Lower lobe of right lung (tissue), 2 donors: ENCODE data around the gene POLR2I. TPM values are rescaled to one million over a fixed set of nuclear protein-coding genes. Genes with fewer than 3 reads are reported as not detected.
A peak's percentile ranks its signal among the peaks of the same experiment; 100 is the strongest.
"Not testable (repeated sequence)": the region's sequence is repeated elsewhere in the genome, so short reads cannot be mapped to it uniquely, and the experiment has no call there.

Experiments
- ATAC-seq, 2 donors: fragments of 200-7000 bp; cut with Tn5 transposase; one replicate each; pipeline ENCODE4 v1.9.1; 2020 to 2022; ENCODE audit warnings: mild to moderate bottlenecking in 2 of 2, moderate library complexity in 2 of 2
- DNase-seq: peaks from one replicate; pipeline ENCODE4 v3.0.0-alpha.2; 2020
- H3K27ac ChIP-seq: fragments of 200-600 bp; one replicate; pipeline ENCODE4 v1.8.0; 2022
- H3K27me3 ChIP-seq: fragments of 200-600 bp; one replicate; pipeline ENCODE4 v1.8.0; 2022; ENCODE audit warnings: low read depth
- H3K36me3 ChIP-seq: fragments of 200-600 bp; one replicate; pipeline ENCODE4 v1.8.0; 2022; ENCODE audit warnings: mild to moderate bottlenecking
- H3K4me1 ChIP-seq: fragments of 200-600 bp; one replicate; pipeline ENCODE4 v1.8.0; 2022
- H3K4me3 ChIP-seq: fragments of 200-600 bp; one replicate; pipeline ENCODE4 v1.8.0; 2022; ENCODE audit warnings: mild to moderate bottlenecking
- H3K9me3 ChIP-seq: fragments of 200-600 bp; one replicate; pipeline ENCODE4 v1.8.0; 2022
- intact Hi-C: fragments of 100-400 bp; cut with DNase I; formaldehyde crosslinking; loops from one replicate; pipeline ENCODE4 v1.11.0; 2022
- total RNA-seq: library from RNA; stranded (reverse); fragmentation: NEBNext Ultra II Directional; extraction: Animal tissue kit (Norgen Biotek cat#: 25700); gene quantifications from one replicate; pipeline ENCODE4 v1.2.1, GENCODE V29; 2021
- TF ChIP-seq, protein P1 (sequence below): fragments of 200-600 bp; IDR thresholded peaks from one replicate; pipeline ENCODE4 v1.8.0; 2022; ENCODE audit warnings: antibody characterized with exemption, mild to moderate bottlenecking
- donor health status: DM: no; HTN: yes; CAD: no; lungs with severe emphysema.

POLR2I gene
- total RNA-seq, 1 donor from 2014 or later = 38.7 TPM

DNA sequence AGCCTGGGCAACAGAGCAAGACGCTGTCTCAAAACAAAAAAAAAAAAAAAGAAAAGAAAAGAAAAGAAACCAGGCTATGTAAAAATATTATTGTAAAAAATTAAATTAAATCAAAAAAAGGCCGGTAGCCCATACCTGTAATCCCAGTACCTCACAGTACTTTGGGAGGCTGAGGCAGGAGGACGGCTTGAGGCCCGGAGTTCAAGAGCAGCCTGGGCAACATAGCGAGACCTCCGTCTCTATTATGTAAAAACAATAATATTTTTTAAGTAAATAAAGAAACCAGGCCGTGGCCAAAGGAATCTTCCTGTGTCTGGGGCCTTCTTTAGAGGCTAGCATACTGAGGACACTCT is 24.4 kb upstream of the POLR2I start:
- TF ChIP-seq, protein P1, sequence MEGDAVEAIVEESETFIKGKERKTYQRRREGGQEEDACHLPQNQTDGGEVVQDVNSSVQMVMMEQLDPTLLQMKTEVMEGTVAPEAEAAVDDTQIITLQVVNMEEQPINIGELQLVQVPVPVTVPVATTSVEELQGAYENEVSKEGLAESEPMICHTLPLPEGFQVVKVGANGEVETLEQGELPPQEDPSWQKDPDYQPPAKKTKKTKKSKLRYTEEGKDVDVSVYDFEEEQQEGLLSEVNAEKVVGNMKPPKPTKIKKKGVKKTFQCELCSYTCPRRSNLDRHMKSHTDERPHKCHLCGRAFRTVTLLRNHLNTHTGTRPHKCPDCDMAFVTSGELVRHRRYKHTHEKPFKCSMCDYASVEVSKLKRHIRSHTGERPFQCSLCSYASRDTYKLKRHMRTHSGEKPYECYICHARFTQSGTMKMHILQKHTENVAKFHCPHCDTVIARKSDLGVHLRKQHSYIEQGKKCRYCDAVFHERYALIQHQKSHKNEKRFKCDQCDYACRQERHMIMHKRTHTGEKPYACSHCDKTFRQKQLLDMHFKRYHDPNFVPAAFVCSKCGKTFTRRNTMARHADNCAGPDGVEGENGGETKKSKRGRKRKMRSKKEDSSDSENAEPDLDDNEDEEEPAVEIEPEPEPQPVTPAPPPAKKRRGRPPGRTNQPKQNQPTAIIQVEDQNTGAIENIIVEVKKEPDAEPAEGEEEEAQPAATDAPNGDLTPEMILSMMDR = no peak
- Histone ChIP-seq H3K4me3 (peak overlapping the region; percentile 93), H3K9me3 (no peaks in the 10 kb centered on the region), H3K27ac (peak overlapping the region; percentile 98), H3K36me3 (peaks cover 27% of the 10 kb centered on the region), H3K4me1 (peaks cover 32% of the 10 kb centered on the region), H3K27me3 (no peaks in the 10 kb centered on the region)
- intact Hi-C loops = no loop called here
- DNase-seq = no peak
- ATAC-seq = no peak

DNA sequence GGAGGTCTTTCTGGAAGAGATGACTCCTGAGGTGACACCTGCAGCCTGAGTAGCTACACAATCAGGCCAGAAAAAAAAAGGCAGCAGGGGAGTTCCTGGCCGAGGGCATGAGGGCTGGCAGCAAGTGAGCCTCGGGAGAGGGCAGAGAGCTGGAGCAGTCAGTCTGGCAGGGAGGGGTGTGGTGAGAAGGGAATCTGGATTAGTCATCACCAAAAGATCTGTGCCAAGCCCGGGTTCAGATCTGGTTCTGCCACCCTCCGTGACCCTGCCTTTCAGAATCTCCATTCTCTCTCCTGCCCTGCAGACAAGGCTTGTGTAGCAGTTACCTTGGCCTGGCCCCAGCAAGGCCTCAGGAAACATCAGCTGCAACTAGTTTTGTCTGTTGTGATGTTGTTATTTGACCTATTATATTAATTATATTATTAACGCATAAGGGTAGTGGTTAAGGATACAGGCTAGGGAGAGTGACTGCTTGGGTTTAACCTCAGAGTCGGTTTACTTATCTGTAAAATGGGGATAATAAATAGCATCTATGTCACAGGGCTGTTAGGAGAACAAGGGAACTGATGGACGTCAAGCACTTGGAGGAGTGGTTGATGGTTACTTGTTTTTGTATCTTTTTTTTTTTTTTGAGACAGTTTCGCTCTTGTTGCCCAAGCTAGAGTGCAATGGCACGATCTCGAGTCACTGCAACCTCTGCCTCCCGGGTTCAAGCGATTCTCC is 22.4 kb upstream of the POLR2I start:
- intact Hi-C loops = no loop called here
- H3K9me3 ChIP-seq = no peaks in the 10 kb centered on the region
- peaks cover 38% of the 10 kb centered on the region for H3K4me1 ChIP-seq
- ATAC-seq = peak; percentile 52 to 58
- TF ChIP-seq, protein P1 = no peak
- no peak overlapping the region for H3K4me3 ChIP-seq
- peak overlapping the region; percentile 76 for H3K27ac ChIP-seq
- peaks cover 8% of the 10 kb centered on the region for H3K36me3 ChIP-seq
- no peaks in the 10 kb centered on the region for H3K27me3 ChIP-seq
- DNase-seq = peak; percentile 72

DNA sequence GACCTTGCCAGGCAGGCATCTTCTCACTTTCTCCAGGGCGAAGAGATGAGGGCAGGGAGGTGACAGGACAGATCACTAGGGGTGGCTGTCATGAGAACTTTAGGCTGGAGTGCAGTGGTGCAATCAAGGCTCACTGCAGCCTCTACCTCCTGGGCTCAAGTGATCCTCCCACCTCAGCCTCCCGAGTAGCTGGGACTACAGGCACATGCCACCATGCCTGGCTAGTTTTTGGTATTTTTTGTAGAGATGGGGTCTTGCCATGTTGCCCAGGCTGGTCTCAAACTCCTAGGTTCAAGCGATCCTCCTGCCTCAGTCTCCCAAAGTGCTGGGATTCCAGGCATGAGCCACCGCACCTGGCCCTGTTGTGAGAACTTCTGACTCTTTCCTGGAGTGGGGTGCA is 20.2 kb upstream of the POLR2I start:
- intact Hi-C loops, DNase-seq, H3K27ac ChIP-seq: not testable (repeated sequence)

DNA sequence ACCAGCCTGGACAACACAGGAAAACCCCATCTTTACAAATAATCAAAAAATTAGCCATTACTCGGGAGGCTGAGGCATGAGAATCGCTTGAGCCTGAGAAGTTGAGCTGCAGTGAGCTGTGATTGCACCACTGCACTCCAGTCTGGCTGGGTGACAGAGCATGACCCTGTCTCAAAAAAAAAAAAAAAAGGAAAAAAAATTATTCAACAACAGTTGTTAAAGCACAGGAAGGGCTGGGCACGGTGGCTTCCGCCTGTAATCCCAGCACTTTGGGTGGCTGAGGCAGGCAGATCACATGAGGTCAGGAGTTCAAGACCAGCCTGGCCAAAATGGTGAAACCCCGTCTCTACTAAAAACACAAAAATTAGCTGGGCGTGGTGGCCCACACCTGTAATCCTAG is 16.5 kb upstream of the POLR2I start:
- peak; percentile 83 for DNase-seq
- intact Hi-C loops, H3K27me3 ChIP-seq, H3K36me3 ChIP-seq, H3K9me3 ChIP-seq, H3K4me3 ChIP-seq: not testable (repeated sequence)
- peak in 1 of 2 donors; percentile 2 for ATAC-seq
- peaks cover 42% of the 10 kb centered on the region for H3K4me1 ChIP-seq
- peak overlapping the region; percentile 47 for H3K27ac ChIP-seq

More for the DNA sequence above, 20.2 kb upstream of the POLR2I start:
- not testable (repeated sequence) for ATAC-seq, H3K27me3 ChIP-seq, H3K4me3 ChIP-seq, H3K9me3 ChIP-seq, H3K36me3 ChIP-seq
- H3K4me1 ChIP-seq = peaks cover 42% of the 10 kb centered on the region

DNA sequence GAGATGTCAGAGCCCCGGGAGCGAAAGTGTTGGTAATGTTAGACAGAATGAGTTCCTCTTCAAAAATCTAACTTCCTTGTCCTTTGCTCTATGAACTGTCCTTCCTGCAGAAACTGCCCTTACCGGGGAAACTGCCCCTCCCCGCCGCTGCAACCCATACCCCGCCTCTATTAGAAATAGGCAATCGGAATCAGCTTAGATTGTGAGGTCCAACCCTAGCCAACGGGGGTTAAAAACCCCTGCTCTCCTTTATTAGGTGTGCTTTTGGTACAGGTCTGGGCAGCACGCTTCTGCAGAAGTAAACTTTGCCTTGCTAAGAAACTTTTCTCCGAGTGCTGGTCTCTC is 13.7 kb upstream of the POLR2I start:
- no peaks in the 10 kb centered on the region for H3K27me3 ChIP-seq

GRCh38 chr19:36125557-36125956 is 10.9 kb upstream of the POLR2I start:
- Histone ChIP-seq H3K4me3 (no peak overlapping the region), H3K27ac (no peak overlapping the region), H3K27me3 (no peaks in the 10 kb centered on the region), H3K9me3 (no peaks in the 10 kb centered on the region), H3K4me1 (peaks cover 21% of the 10 kb centered on the region), H3K36me3 (peaks cover 49% of the 10 kb centered on the region)
- TF ChIP-seq, protein P1 = no peak
- no peak for ATAC-seq
- DNase-seq = no peak
- intact Hi-C loops = loop anchor here (5.0 kb wide), 1 partner anchor 42 kb away; no protein-coding TSS in a partner anchor

More for the DNA sequence above, 13.7 kb upstream of the POLR2I start:
- ATAC-seq (peak; percentile 30 to 45), DNase-seq (peak; percentile 67)
- peaks cover 28% of the 10 kb centered on the region for H3K36me3 ChIP-seq
- no peaks in the 10 kb centered on the region for H3K9me3 ChIP-seq
- TF ChIP-seq, protein P1 = no peak
- H3K4me3 ChIP-seq = peak overlapping the region; percentile 59
- peak overlapping the region; percentile 94 for H3K27ac ChIP-seq
- intact Hi-C loops = loop anchor here (5.0 kb wide), 1 partner anchor 39 kb away; no protein-coding TSS in a partner anchor
- peaks cover 42% of the 10 kb centered on the region for H3K4me1 ChIP-seq
